ENCODE results near the gene GUCA2A. TPM values are rescaled to one million over a fixed set of nuclear protein-coding genes. Genes with fewer than 3 reads are reported as not detected.

The GUCA2A gene
- total RNA-seq, 2 donors from 2014 or later: not detected

DNA sequence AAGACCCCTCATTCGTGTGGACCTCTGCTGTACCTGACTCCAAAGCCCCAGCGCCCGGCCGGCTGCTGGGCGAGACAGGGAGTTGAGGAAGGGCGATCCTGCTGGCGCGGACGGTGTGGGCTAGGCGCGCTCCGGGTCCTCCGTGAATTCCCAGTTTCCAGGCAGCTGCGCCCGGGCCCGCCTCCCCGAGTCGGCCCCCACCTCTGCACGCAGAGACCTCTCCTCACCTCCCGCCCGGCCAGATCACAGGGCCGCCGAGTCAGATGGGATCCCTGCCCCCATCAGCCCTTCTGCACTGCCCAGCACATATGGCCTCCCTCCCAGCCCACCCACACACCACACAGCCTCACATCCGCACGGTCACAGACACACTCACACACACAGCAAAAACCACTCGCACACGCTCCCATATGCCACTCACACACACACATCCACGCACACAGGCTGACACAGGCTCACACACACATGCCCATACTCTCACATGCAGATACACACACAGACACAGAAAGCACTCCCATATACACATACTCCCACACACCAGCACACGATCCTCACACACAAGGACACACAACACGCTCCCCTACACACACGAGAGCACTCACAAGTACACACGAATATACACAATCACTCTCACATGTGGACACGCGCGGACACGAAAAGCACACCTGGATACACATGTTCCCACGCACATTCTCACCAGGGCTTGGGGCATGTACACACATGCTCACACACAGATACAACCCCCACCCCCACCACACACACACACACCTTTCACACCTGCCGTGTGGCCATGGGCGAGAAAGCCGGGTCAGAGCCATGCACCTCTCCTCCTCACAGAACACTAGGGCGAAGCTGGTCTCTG is 18.6 kb downstream of the GUCA2A start:
- DNase-seq (ENCODE audit: low spot score in 2 of 2) (no peak), ATAC-seq (peak in 1 of 2 donors; percentile 11)
- Mint-ChIP-seq H3K27ac (no peak overlapping the region), H3K9me3 (no peaks in the 10 kb centered on the region), H3K36me3 (no peaks in the 10 kb centered on the region)

DNA sequence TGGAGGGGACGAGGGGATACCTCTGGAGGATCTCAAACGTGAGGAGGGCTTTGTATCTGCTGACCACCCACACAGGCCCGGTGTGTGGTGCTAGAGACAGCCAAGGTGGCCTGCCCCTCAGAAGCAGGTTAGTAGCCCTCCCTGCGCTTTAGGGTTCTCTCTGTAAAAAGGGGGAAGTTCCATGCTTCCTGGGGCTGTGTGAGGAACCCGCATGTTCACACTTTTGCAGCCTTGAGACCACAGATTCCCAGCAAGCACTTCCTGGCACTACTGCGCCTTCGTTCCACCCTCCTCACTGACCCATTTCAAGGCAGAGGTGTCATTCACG is 19.2 kb downstream of the GUCA2A start:
- Mint-ChIP-seq H3K9me3 (no peaks in the 10 kb centered on the region), H3K27ac (no peak overlapping the region), H3K36me3 (no peaks in the 10 kb centered on the region)
- DNase-seq (ENCODE audit: low spot score in 2 of 2) (no peak), ATAC-seq (no peak)

DNA sequence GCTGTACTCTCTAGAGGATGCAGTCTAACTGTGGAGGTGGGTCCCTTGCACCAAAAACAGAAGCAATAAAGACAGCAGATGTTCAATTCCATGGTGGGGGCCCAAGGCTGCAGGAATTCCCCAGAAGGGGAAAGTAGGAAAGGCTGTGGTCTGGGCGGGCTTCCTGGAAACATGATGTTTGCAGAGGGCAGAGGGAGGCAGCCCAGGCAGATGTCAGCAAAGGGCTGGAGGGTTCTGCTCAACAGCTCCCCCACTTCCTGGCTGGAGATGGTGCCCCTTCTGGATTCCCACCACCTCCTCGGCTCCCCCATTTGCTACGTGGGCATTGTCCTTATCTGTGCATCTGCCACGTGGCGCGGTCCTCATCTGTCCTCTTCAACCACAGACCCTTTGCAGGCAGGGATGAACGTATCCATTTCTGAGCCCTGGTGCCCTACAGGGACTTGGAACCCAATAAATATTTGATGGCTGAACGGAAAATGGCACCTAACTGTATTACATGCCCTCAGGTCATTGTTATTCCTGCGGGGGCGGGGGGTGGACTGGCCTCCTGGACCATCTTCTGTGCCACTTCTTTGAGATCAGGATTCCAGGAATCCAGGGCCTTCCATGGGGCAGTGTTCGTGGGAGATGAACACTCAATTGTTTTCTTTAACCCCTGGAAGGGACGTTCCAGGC is 19.7 kb downstream of the GUCA2A start:
- DNase-seq (ENCODE audit: low spot score in 2 of 2) (no peak), ATAC-seq (no peak)
- Mint-ChIP-seq H3K27ac (no peak overlapping the region), H3K9me3 (no peaks in the 10 kb centered on the region), H3K36me3 (no peaks in the 10 kb centered on the region)

DNA sequence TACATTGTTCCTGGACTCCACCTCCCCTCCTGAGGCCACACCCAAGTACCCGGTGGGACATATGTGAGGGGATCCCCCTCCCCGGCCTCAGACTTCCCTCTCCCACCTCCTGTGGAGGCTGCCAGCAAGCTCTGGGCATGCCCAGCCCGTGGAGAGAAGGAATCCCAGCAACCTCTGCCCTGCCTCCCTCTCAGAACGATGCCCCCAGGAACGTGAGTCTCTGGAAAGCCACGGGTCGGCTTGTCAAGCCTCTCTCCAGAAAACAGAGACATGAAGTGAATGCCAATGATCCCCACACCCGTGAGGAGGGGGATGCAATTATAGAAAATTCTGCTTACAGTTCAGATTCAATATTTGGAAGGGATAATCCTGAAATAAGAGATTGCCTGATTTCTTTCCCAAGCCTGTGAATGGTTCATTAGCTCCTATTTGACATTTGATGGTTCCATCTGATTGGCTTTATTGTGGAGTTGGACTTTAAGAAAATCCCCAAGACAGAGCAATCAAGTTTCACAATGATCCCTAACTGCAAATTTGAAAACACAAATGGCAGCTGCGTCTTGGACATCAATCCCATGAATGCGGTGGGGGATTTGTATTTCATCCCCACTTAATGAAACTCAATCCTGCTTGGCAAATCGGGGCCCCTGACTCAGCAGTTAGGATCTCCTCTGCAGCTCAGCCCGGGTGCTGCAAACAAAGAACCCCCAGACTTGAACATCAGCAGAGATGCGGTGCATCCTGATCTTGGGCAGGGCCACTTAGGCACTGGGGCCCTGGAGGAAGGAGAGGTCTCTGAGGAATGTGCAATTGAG is 20.4 kb downstream of the GUCA2A start:
- ATAC-seq (no peak), DNase-seq (ENCODE audit: low spot score in 2 of 2) (no peak)
- no peaks in the 10 kb centered on the region for H3K9me3 Mint-ChIP-seq
- H3K36me3 Mint-ChIP-seq: no peaks in the 10 kb centered on the region
- H3K27ac Mint-ChIP-seq: no peak overlapping the region

DNA sequence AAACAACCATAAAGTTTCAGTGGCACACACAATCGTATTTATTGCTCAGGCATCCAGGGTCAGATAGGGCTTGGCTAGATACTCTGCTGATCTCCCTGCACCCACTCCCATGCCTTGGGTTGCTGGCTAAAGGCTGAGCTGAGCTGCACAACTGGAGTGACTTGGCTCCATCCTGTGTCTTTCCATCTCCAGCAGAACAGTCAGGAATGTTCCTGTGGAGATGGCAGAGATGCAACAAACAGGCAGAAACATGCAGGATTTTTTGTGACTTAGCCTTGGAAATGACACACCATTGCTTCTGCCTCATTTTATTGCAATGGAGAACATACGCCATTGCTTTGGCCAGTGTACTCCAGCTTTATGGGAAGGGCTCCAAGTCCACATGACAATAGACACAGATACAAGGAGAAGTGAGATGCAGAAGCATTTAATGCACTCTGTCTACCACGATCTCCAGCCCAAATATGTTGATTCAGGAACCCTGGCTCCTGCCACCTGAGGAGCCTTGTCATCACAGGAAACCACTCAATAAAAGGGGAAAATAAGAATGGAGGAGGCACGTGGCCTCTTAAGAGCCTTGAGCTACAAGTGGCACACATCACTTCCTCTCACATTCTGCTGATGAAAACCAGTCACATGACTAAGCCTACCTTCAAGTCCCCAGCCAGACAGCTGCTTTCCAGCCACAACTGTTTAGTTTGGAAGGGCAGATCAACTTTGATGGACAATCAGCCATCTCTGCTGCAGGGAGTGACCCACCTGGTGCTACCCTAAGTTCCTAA is 21.5 kb downstream of the GUCA2A start:
- Mint-ChIP-seq H3K27ac (no peak overlapping the region), H3K9me3 (no peaks in the 10 kb centered on the region), H3K36me3 (no peaks in the 10 kb centered on the region)
- DNase-seq (ENCODE audit: low spot score in 2 of 2) (no peak), ATAC-seq (no peak)

DNA sequence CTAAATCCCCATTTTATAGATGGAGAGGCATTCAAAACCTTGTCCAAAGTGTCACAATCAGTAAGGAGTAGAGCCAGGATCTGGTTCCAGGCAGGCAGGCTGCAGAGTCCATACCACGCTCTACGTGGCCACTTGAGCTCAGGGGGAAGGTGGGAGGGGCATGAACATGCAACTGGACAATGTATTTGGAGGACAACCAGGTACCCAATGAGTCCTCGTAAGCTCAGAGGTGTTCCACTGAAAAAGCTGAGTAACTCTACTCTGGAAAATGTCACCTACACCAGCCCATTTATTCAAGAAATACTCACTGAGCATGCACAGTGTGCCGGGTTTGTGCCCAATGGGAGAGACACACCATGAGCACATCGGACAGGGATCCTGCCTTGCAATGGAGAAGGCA is 22.6 kb downstream of the GUCA2A start:
- Mint-ChIP-seq H3K27ac (no peak overlapping the region), H3K9me3 (no peaks in the 10 kb centered on the region), H3K36me3 (no peaks in the 10 kb centered on the region)
- DNase-seq (ENCODE audit: low spot score in 2 of 2): no peak
- ATAC-seq: no peak

DNA sequence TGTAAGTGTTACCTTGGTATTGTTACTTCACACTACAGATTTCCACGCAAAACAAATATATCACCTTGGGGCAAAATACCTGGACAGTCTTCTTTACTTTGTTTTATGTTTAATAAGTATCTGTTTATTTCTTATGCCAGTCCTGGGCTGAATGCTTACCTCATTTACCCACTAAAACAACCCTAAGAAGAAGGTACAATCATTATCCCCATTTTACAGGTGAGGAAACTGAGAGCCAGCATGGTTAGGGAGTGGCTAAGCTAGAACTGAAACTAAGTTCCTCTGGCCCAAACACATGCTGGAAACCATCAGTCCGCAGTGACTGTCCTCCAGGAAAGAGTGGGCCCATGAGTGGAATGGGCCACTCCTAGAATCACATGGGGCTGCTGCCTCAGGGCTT is 24.4 kb downstream of the GUCA2A start:
- no peak overlapping the region for H3K27ac Mint-ChIP-seq
- no peaks in the 10 kb centered on the region for H3K9me3 Mint-ChIP-seq
- DNase-seq (ENCODE audit: low spot score in 2 of 2): no peak
- no peak for ATAC-seq
- no peaks in the 10 kb centered on the region for H3K36me3 Mint-ChIP-seq

DNA sequence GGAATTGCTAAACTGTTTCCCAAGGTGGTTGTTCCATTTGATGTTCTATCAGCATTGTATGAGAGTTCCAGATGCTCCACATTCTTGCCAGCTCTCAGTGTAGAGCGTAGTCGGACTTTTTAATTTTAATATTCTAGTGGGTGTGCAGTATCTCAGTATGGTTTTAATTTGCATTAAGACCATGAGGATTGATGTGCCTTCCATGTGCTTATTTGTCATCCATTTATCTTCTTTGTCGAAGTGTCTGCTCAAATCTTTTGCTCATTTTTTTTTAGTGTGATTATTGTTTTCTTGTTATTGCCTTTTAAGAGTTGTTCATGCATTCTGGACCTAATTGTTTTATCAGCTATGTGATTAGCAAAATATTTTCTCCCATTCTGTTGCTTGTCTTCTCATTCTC is 25.1 kb downstream of the GUCA2A start:
- no peak overlapping the region for H3K27ac Mint-ChIP-seq
- H3K36me3 Mint-ChIP-seq: no peaks in the 10 kb centered on the region
- no peaks in the 10 kb centered on the region for H3K9me3 Mint-ChIP-seq
- DNase-seq (ENCODE audit: low spot score in 2 of 2) (no peak), ATAC-seq (no peak)

DNA sequence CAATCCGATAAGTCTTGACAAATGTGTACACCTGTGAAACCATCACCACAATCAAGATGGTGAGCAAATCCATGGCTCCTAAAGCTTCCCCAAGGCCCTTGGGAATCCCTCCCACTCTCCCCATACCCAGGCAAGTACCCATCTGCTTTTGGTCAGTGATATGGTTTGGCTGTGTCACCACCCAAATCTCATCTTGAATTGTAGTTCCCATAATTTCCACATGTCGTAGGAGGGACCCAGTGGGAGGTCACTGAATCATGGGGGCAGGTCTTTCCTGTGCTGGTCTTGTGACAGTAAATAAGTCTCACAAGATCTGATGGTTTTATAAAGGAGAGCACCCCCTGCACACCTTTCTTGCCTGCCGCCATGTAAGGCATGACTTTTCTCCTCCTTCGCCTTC is 26.0 kb downstream of the GUCA2A start:
- no peaks in the 10 kb centered on the region for H3K36me3 Mint-ChIP-seq
- no peaks in the 10 kb centered on the region for H3K9me3 Mint-ChIP-seq
- ATAC-seq (no peak), DNase-seq (ENCODE audit: low spot score in 2 of 2) (no peak)
- no peak overlapping the region for H3K27ac Mint-ChIP-seq

DNA sequence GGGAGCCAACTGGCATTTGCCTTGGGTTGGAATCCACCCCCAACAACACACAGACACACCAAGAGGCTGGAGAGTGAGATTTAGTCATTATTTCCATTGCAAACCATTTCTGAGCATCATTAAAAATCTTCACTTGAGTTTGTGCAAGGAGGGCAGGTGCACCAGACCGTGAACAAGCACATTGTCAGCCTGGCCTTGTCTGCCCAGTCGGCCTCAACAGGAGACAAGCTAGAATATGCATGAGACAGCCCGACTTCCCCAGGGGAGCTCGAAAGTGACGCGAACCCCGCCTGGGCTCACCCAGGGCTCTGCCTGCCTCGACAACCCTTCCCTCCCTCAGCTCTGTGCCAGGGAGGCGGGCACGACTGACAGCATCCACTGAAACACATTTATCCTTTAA is 26.8 kb downstream of the GUCA2A start:
- DNase-seq (ENCODE audit: low spot score in 2 of 2) (no peak), ATAC-seq (no peak)
- H3K9me3 Mint-ChIP-seq: no peaks in the 10 kb centered on the region
- H3K36me3 Mint-ChIP-seq: no peaks in the 10 kb centered on the region
- no peak overlapping the region for H3K27ac Mint-ChIP-seq

DNA sequence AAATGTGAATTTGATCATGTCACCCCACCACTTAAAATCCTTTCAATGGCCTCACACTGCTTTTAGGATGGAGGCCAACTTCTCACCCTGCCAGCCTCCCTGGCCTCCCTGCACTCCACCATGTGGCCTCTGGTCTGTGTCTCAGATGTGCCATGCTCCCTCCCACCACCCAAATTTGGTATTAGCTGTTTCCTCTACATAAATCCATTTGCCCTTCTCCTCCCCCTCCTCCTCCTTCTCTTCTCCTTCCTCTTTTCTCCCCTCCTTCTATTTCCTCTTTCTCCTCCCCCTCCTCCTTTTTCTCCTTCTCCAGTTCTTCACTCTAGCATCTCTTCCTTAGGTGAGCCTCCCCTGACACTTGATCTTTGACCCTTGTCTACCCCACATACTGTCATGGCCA is 28.1 kb downstream of the GUCA2A start:
- Mint-ChIP-seq H3K36me3 (no peaks in the 10 kb centered on the region), H3K9me3 (no peaks in the 10 kb centered on the region), H3K27ac (no peak overlapping the region)
- ATAC-seq (no peak), DNase-seq (ENCODE audit: low spot score in 2 of 2) (no peak)

DNA sequence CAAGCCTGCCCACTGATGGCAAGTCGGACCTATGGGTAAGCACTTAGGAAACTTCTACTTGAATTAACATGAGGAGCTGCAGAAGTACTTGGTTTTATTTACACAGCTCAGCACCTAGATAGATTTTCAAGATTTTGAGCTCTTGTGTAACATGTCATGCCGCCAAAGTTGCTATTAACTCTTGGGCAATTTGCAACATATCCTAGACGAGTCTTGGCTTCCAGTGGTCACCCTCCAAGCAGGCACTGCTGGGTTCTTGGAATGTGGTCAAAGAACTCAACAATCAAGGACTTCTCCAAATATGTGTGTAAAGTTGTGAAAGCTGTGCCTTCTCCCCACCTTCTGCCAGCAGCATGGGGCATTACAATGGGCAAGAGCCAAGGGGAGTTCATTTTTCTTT is 29.1 kb downstream of the GUCA2A start:
- ATAC-seq: no peak
- H3K36me3 Mint-ChIP-seq: no peaks in the 10 kb centered on the region

DNA sequence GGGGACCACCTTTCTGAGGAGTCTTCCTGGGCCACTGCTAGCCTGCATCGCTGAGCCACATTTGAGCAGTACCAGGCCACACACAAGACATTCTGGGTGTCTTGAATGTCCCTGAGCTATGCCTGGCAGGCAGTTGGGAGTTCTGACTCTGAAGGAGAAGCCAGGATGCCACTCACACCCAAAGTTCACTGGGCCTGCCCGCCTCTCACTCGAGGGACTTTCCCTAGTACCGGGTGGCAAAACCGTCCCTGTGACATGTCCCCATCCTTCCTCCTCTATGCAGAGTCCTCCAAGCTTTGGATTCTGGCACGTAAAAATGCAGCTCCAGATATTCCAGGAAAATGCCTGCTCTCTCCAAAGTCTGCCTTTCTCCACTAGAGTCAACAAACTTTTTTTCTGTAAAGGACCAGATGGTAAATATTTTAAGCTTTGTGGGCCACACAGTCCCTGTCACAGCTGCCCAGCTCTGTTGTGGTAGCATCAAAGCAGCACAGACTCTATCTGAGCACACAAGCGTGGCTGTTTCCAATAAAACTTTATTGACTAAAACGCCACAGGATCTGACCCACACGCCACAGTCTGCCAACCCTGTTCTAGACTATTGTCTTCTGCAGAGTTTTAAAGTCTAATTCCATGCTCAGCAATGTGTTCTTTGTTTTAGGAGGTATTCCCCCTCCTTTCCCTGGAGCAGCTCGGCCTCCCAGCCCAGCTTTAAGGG is 30.6 kb downstream of the GUCA2A start:
- H3K9me3 Mint-ChIP-seq: no peaks in the 10 kb centered on the region
- no peak for ATAC-seq
- no peaks in the 10 kb centered on the region for H3K36me3 Mint-ChIP-seq
- DNase-seq (ENCODE audit: low spot score in 2 of 2): no peak
- H3K27ac Mint-ChIP-seq: no peak overlapping the region

More for the DNA sequence above, 29.1 kb downstream of the GUCA2A start:
- no peak for DNase-seq (ENCODE audit: low spot score in 2 of 2)
- Mint-ChIP-seq H3K27ac (no peak overlapping the region), H3K9me3 (no peaks in the 10 kb centered on the region)

DNA sequence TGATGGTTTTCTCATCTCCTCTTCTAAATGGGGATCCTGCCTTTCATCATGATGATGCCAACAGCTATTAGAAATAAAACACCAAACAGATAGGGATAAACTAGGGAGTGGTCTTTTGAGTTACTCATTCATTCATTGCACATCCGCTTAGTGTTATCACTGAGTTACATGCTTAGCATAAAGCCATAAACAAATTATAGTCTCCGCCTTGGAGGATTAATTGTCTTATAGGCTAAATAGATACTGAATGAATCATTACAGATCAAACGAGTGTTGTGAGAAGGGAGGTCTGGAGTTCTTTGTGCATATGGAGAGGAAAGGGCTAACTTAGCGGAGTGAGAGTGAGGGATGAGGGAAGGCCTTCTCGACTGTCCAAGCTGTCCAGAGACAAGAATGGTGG is 31.2 kb downstream of the GUCA2A start:
- no peak for DNase-seq (ENCODE audit: low spot score in 2 of 2)
- peak overlapping the region in 1 of 2 donors; percentile 17 for H3K27ac Mint-ChIP-seq
- H3K9me3 Mint-ChIP-seq: no peaks in the 10 kb centered on the region
- no peak for ATAC-seq
- no peaks in the 10 kb centered on the region for H3K36me3 Mint-ChIP-seq

DNA sequence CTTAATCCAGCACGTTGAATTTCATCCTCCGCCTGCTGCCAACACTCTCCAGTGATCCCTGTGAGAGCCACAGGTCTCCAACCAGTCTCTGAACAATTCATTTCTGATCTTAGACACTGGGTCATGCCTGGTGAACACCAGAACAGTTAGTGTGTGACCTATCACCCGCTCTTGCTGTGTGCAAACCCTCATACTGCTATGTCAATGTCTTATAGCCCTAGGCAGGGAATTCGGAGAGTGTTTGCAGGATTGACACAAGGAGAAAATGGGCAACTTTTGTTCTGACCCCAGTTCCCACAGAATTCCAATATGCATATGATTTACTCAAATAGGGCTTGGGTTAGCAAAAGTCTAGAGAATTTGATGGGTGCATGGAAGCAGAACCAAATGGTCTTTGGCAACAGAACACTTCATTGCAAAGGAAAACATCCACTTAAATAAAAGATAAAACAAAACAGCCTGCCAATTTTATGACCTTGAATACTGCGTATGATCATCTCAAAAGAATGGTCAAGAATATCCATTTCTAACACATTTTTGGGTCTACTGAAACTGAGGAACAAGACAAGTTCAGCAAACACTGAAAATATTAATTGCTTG is 34.4 kb downstream of the GUCA2A start:
- Mint-ChIP-seq H3K9me3 (no peaks in the 10 kb centered on the region), H3K36me3 (no peaks in the 10 kb centered on the region), H3K27ac (no peak overlapping the region)
- no peak for ATAC-seq
- DNase-seq (ENCODE audit: low spot score in 2 of 2): no peak

DNA sequence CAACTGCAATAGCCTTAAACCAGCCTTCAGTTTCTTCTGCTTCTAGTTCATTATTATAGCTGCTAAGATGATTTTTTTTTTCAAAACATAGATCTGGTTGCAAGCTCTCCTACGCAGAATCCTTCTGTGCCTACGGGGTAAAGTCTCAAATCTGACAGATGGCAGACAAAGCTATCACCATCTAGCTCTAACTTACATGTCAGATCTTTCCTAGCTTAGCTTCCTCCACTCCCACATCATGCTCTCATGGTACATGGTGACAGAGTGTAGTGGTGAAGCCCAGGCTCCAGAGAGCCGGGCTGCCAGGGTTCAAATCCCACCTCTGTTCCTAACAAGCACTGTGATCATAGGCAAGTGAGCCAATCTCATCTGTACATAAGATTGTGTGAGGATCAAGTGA is 35.6 kb downstream of the GUCA2A start:
- no peak for ATAC-seq
- Mint-ChIP-seq H3K9me3 (no peaks in the 10 kb centered on the region), H3K36me3 (no peaks in the 10 kb centered on the region), H3K27ac (no peak overlapping the region)
- DNase-seq (ENCODE audit: low spot score in 2 of 2): no peak

Data from activated naive CD4-positive, alpha-beta T cell treated with anti-CD3 and anti-CD28 coated beads, Interleukin-2, amount 50 U/mL, for 72 hours (primary cell).